Measurements from ENCODE around the gene HMCN1.

DNA sequence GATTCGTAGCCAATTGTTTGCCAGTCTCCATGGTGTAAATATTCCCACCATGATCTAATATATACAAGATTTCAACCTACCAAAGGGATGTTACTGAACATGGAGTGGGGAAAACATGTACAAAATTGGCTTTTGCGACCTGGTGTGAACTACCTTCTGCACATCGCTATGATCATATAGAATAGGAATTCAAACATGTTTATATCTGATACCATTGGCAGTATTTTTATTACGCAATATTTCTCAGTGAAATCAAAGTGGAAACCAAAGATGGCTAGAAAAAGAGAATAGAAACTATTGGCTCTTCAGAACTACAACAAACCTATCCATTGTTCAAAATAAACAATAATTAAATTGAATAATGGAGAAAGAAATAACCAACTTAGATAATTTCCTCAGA lies 355.7 kb downstream of the HMCN1 start:
- no peak for TF ChIP-seq YY1 (IDR thresholded peaks at IDR 0.05; ENCODE audit: insufficient read depth, insufficient read length)
- TF ChIP-seq ZNF274 (IDR thresholded peaks at IDR 0.05; ENCODE audit: low read depth, low read length) = no peak

Measured in NT2/D1 (cell line).